Measurements from ENCODE around the gene COL8A1. TPM values are rescaled to one million over a fixed set of nuclear protein-coding genes. Genes with fewer than 3 reads are reported as not detected.

COL8A1 gene
- total and polyA plus RNA-seq, 9 of the 15 experiments (the other 6 are each of a cell fraction or from before 2014, with no cell fraction given): 0.07 TPM; not detected in 8

- TF ChIP-seq MTA1 (IDR thresholded peaks at IDR 0.05; ENCODE audit: borderline replicate concordance) (peak; percentile 95), CTBP1 (IDR thresholded peaks at IDR 0.05; ENCODE audit: borderline replicate concordance) (peak; percentile 65), PPARD (CRISPR knock-in tag; IDR thresholded peaks at IDR 0.05) (no peak), MGA (IDR thresholded peaks at IDR 0.05) (peak; percentile 84), ETS1 (conservative IDR thresholded peaks at IDR 0.05; ENCODE audit: control insufficient read depth, low read depth, low read length) (0 out of 2 replicates have a peak, but pooled peaks have one; percentile 37), KDM4B (IDR thresholded peaks at IDR 0.05; ENCODE audit: borderline replicate concordance in 2 of 2, low read depth in 1 of 2) (no peak), ARNT (IDR thresholded peaks at IDR 0.05) (no peak), ADNP (tag; IDR thresholded peaks at IDR 0.05) (no peak), GABPA (tag; conservative IDR thresholded peaks at IDR 0.05; ENCODE audit: low read depth) (peak; percentile 40; the same call in 1 of the 2 replicates), KDM5B (IDR thresholded peaks at IDR 0.05; ENCODE audit: insufficient replicate concordance, low read depth, low read length) (peak; percentile 74), E2F4 (CRISPR knock-in tag; IDR thresholded peaks at IDR 0.05; ENCODE audit: low read depth) (peak; percentile 86), SMAD1 (IDR thresholded peaks at IDR 0.05; ENCODE audit: low read depth, low read length, partially characterized antibody) (no peak), TCF7L2 (IDR thresholded peaks at IDR 0.05; ENCODE audit: low read depth, low read length) (no peak)
These were observed 179.2 kb downstream of the COL8A1 start, which contains the start of gene CMSS1 (continued) for GRCh38 chr3:99817437-99818240.
